ENCODE data around the gene LRP3. TPM values are rescaled to one million over a fixed set of nuclear protein-coding genes. Genes with fewer than 3 reads are reported as not detected.

Gene LRP3
- total RNA-seq, 1 donor from 2014 or later = 0.21 TPM

DNA sequence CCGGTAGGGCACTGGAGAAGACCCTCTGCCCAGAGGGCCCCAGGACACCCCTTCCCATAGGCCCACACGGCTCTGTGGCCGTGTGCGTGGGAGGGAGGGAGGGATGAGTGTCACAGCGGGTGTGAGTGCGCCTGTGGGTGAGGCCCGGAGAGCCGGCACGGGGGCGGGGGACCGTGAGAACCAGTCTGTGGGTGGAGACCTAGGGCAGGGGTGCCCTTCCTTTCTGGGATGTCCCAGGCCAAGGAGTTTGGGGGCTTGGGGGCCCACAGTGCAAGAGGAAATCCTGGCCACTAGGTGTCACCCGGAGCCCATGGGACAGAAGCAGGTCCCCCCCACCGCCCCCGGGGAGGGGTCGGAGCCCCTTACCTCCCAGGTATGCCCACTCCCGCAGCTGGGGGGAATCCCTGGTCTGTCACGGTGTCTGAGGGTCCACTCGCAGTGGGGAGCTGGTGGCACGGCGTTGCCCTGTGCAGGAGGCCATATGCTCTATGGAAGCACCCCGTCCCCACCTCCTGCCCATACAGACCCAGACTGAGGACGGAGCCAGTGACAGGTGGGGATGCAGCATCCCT lies 47.5 kb downstream of the LRP3 start:
- no peak for DNase-seq (ENCODE audit: low spot score)
- intact Hi-C loops (cut with micrococcal nuclease) = no loop called here
- no peaks in the 10 kb centered on the region for H3K27me3 Mint-ChIP-seq (ENCODE audit: low read depth)
- H3K4me3 Mint-ChIP-seq (ENCODE audit: low read depth) = no peak overlapping the region
- no peak overlapping the region for H3K27ac Mint-ChIP-seq
- H3K36me3 Mint-ChIP-seq (ENCODE audit: low read depth) = no peaks in the 10 kb centered on the region
- no peaks in the 10 kb centered on the region for H3K4me1 Mint-ChIP-seq (ENCODE audit: low read depth)
- H3K9me3 Mint-ChIP-seq = peaks cover 8% of the 10 kb centered on the region

DNA sequence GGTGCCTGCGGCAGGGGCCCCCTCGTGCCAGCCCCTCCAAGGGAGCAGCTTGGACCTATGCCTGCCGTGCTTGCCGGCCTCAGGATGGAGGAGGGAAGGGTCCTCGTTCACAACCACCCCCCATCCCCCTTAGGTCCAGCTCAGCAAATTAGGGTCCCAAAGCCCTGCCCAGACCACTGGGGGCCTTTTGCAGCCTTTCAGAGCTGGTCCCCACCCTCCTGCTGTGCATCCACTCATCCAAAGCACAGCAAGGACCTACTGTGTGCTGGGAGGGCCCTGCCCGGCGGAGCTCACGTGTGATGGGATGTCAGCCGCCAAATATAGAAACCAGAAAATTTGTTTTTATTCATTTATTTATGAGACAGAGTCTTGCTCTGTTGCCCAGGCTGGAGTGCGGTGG lies 48.0 kb downstream of the LRP3 start:
- Mint-ChIP-seq H3K27ac (no peak overlapping the region), H3K36me3 (ENCODE audit: low read depth) (no peaks in the 10 kb centered on the region), H3K9me3 (peaks cover 8% of the 10 kb centered on the region), H3K4me3 (ENCODE audit: low read depth) (no peak overlapping the region), H3K4me1 (ENCODE audit: low read depth) (no peaks in the 10 kb centered on the region), H3K27me3 (ENCODE audit: low read depth) (no peaks in the 10 kb centered on the region)
- DNase-seq (ENCODE audit: low spot score) = no peak
- intact Hi-C loops (cut with micrococcal nuclease) = no loop called here

DNA sequence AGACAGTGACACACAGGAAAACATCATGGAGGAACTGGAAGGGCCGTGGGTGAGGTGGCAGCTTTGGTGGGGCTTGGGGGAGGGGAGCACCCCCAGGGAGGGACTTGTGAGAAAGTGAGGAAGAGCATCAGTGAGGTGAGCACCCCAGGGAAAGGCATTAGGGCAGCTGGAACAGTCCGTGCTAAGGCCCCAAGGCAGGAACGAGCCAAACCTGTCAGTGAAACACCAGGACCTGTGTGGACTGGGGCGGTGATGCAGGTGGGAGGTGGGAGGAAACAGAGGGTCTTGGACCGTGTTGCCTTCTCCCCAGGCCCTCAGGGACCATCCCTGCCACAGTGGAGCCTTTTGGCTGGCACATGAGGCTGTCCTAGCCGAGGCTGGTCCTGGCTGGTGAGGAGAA lies 48.8 kb downstream of the LRP3 start:
- Mint-ChIP-seq H3K9me3 (peaks cover 8% of the 10 kb centered on the region), H3K4me3 (ENCODE audit: low read depth) (no peak overlapping the region), H3K27me3 (ENCODE audit: low read depth) (no peaks in the 10 kb centered on the region), H3K4me1 (ENCODE audit: low read depth) (no peaks in the 10 kb centered on the region), H3K27ac (no peak overlapping the region), H3K36me3 (ENCODE audit: low read depth) (no peaks in the 10 kb centered on the region)
- no peak for DNase-seq (ENCODE audit: low spot score)
- intact Hi-C loops (cut with micrococcal nuclease) = no loop called here

DNA sequence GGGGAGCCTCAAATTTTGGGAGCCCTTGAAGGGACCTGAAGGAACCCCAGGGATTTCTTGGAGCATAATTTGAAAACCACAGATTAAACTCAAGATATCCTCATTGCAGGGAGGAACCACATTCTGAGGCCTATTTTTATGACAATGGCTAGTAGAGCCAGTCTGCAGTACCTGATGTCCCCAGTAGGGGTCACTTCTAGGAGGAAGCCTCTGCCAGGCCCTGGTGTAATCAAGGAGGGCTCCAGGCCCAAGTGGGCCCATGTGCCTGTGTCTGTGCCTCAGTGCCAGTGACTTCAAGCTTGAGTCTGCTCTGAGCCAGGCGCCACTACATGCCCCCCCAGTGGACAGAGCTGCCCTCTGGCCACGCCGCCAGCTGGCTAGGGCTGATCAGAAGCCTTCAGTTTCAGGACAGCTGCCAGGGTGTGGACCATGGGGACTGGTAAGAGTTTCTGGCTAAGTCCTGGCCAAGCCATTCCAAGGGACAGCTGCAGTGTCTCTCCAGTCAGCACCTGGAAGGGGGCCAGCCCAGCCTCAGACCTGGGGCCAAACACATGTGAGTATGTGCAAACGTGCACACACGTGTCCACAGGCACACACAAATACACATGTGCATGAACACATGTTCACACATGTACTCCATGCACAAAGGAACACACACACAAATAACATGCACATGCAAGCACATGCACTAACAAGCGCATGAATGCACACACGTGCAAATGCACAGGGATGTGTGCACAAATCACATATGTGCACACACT lies 52.0 kb downstream of the LRP3 start:
- intact Hi-C loops (cut with micrococcal nuclease) = no loop called here
- Mint-ChIP-seq H3K36me3 (ENCODE audit: low read depth) (no peaks in the 10 kb centered on the region), H3K27ac (no peak overlapping the region), H3K4me1 (ENCODE audit: low read depth) (no peaks in the 10 kb centered on the region), H3K27me3 (ENCODE audit: low read depth) (no peaks in the 10 kb centered on the region), H3K9me3 (peaks cover 8% of the 10 kb centered on the region), H3K4me3 (ENCODE audit: low read depth) (no peak overlapping the region)
- DNase-seq (ENCODE audit: low spot score) = no peak

DNA sequence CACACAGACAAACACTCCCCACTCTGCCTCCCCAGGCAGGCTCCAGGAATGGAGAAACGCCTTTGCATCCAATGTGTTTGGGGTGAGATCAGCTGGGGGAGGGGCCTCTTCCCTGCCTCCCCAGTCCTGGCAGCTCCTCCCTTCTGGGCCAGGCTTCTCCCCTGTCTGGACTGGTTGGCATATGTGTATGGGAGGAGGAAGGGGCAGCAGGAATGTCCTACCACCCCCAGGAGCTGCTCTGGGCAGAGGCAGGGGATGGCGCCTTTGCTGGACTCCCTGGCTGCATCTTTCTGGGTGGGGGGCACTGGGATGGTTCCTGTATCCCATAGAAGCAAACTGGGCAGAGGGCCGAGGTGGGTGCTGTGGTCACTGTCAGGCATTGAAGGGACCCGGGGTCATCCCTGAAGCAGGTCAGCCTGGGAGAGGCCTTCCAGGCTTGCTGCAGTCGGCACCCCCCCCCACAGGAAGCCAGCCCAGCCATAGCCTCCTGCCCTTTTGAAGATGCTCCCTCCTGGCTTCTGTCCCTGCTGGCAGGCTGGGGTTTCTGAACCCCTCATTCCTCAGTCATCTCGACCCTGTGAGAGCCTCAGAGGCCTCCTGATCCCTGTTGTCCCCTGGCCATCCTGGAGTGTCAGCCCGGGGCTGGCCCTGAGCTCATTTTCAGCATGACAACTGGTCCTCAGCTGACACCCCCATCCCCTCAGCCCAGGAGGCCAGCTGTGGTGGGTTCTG lies 52.7 kb downstream of the LRP3 start:
- Mint-ChIP-seq H3K27ac (no peak overlapping the region), H3K27me3 (ENCODE audit: low read depth) (no peaks in the 10 kb centered on the region), H3K4me3 (ENCODE audit: low read depth) (no peak overlapping the region), H3K9me3 (peaks cover 8% of the 10 kb centered on the region), H3K36me3 (ENCODE audit: low read depth) (no peaks in the 10 kb centered on the region), H3K4me1 (ENCODE audit: low read depth) (no peaks in the 10 kb centered on the region)
- DNase-seq (ENCODE audit: low spot score) = no peak
- intact Hi-C loops (cut with micrococcal nuclease) = no loop called here

DNA sequence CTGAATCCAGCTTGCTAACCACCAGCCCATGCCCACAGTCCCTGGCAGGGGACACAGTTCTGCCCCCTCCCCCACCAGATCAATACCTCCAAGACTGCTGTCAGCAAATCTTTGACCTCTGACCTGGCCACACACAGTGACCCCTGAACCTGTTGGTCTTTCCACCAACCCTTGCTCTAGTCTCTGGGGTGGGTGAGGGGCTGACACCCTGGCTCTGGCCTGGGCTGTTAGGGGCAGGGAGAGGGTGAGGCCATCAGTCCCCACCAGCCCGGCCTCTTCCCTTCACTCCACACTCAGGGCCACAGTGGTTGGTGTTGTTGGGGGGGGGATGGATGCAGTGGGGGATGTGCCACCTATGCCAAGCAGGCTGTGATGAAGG lies 53.3 kb downstream of the LRP3 start:
- Mint-ChIP-seq H3K27me3 (ENCODE audit: low read depth) (no peaks in the 10 kb centered on the region), H3K36me3 (ENCODE audit: low read depth) (no peaks in the 10 kb centered on the region), H3K4me3 (ENCODE audit: low read depth) (no peak overlapping the region), H3K9me3 (peaks cover 8% of the 10 kb centered on the region), H3K27ac (no peak overlapping the region), H3K4me1 (ENCODE audit: low read depth) (no peaks in the 10 kb centered on the region)
- intact Hi-C loops (cut with micrococcal nuclease) = no loop called here
- no peak for DNase-seq (ENCODE audit: low spot score)

DNA sequence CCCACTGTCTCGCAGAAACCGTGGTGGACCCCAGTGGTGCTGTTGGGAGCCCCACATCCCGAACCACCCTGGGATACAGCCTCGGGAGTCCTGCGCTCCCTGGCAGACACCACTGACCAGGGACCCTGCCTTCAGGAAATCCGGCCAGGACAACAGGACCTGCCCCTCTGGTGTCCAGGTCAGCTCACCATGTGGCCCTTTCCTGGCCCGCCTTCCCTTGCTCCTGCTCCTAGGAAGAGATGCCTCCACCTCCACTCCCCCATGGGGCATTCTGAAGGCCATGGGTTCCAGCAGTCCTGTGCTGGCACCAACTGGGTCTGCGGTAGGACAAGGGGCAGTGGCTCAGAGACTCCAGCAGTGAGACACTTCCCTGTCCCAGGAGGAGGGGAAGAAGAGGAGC lies 54.0 kb downstream of the LRP3 start:
- DNase-seq (ENCODE audit: low spot score) = no peak
- no peaks in the 10 kb centered on the region for H3K4me1 Mint-ChIP-seq (ENCODE audit: low read depth)
- H3K9me3 Mint-ChIP-seq = peaks cover 8% of the 10 kb centered on the region
- no peaks in the 10 kb centered on the region for H3K27me3 Mint-ChIP-seq (ENCODE audit: low read depth)
- no peak overlapping the region for H3K4me3 Mint-ChIP-seq (ENCODE audit: low read depth)
- no peak overlapping the region for H3K27ac Mint-ChIP-seq
- no peaks in the 10 kb centered on the region for H3K36me3 Mint-ChIP-seq (ENCODE audit: low read depth)
- intact Hi-C loops (cut with micrococcal nuclease) = no loop called here

DNA sequence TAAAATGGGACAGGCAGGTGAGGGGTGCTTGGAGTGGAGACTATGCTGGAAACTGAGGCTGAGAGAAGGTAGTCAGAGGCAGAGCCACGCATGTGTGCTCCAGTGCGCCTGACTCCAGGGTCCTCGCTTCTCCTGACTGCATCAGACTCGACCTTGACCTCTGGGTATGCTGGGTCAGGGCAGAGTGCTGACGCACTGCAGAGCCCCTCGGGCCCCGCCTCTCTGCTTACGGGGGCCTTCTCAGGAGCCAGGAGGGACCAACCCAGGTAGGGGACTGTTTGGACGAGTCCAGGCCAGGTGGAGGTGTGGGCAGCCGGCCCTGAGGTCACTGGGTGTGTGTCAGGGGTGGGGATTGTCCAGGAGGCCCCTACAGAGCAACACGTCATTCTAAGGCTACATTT lies 54.4 kb downstream of the LRP3 start:
- intact Hi-C loops (cut with micrococcal nuclease) = no loop called here
- Mint-ChIP-seq H3K36me3 (ENCODE audit: low read depth) (no peaks in the 10 kb centered on the region), H3K27me3 (ENCODE audit: low read depth) (no peaks in the 10 kb centered on the region), H3K4me3 (ENCODE audit: low read depth) (no peak overlapping the region), H3K4me1 (ENCODE audit: low read depth) (no peaks in the 10 kb centered on the region), H3K27ac (no peak overlapping the region), H3K9me3 (peaks cover 8% of the 10 kb centered on the region)
- no peak for DNase-seq (ENCODE audit: low spot score)

DNA sequence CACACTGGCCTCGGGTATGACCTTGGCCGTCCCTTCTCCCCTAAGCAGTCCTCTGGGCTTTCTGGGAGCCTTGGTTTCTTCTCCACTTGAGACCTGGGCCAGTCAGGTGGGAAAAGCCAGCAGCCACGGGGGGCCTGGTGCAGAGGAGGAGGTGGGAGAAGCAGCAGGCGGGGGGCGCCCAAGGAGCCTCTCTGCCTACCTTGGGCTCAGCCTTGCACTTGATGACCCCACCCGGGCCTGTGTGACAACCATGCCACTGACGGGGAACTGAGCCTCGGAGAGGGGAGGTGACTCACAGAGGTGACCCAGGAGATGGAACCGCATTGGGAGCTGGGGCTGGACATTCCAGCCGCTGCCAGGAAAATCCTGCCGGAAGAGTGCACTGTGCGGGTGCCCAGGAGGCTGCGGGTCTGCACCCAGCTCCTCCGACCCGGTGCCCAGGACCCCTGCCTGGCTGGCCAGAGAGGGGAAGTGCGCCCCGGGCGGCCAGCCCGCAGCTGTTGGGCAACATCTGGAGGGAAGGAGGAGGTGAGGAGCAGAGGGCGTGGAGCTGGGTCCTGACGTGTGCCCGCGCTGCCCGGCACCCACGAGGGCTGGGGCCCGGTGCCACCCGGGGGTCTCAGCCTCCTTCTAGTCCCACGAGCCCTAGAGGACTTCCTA lies 55.0 kb downstream of the LRP3 start:
- DNase-seq (ENCODE audit: low spot score) = no peak
- no peak overlapping the region for H3K4me3 Mint-ChIP-seq (ENCODE audit: low read depth)

DNA sequence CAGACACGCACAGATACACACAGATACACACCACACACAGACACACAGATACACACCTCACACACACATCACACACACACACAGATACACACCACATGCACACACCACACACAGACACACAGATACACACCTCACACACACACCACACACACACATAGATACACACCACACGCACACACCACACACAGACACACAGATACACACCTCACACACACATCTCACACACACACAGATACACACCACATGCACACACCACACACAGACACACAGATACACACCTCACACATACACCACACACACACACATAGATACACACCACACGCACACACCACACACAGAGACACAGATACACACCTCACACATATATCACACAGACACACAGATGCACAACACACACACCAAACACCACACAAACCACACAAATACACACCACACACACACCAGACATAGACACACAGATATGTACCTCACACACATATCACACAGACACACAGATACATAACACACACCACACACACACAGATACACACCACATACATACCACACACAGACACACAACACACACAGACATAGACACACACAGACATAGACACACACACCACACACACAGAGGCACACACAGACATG lies 55.7 kb downstream of the LRP3 start:
- no peak for DNase-seq (ENCODE audit: low spot score)
- no peak overlapping the region for H3K4me3 Mint-ChIP-seq (ENCODE audit: low read depth)
- H3K36me3 Mint-ChIP-seq (ENCODE audit: low read depth) = no peaks in the 10 kb centered on the region
- no peaks in the 10 kb centered on the region for H3K27me3 Mint-ChIP-seq (ENCODE audit: low read depth)
- H3K9me3 Mint-ChIP-seq = peaks cover 7% of the 10 kb centered on the region
- H3K27ac Mint-ChIP-seq = no peak overlapping the region
- H3K4me1 Mint-ChIP-seq (ENCODE audit: low read depth) = no peaks in the 10 kb centered on the region
- intact Hi-C loops (cut with micrococcal nuclease) = no loop called here

More for the DNA sequence above, 55.0 kb downstream of the LRP3 start:
- peaks cover 8% of the 10 kb centered on the region for H3K9me3 Mint-ChIP-seq
- intact Hi-C loops (cut with micrococcal nuclease) = no loop called here
- no peak overlapping the region for H3K27ac Mint-ChIP-seq
- no peaks in the 10 kb centered on the region for H3K4me1 Mint-ChIP-seq (ENCODE audit: low read depth)
- no peaks in the 10 kb centered on the region for H3K27me3 Mint-ChIP-seq (ENCODE audit: low read depth)
- no peaks in the 10 kb centered on the region for H3K36me3 Mint-ChIP-seq (ENCODE audit: low read depth)

DNA sequence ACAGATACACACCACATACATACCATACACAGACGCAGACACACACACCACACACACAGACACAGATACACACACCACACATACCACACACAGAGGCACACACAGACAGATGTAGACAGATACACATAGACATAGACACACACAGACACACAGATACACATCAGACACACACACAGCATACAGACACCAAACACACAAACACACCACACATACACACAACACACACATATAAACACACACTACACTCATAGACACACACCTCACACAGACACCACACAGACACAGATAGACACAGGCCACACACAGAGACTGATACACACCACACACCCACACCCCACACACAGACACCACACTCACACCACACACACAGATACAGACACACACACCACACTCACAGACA lies 56.4 kb downstream of the LRP3 start:
- Mint-ChIP-seq H3K4me1 (ENCODE audit: low read depth) (no peaks in the 10 kb centered on the region), H3K36me3 (ENCODE audit: low read depth) (no peaks in the 10 kb centered on the region), H3K9me3 (peaks cover 4% of the 10 kb centered on the region), H3K27ac (no peak overlapping the region), H3K27me3 (ENCODE audit: low read depth) (no peaks in the 10 kb centered on the region), H3K4me3 (ENCODE audit: low read depth) (no peak overlapping the region)
- intact Hi-C loops (cut with micrococcal nuclease) = no loop called here
- DNase-seq (ENCODE audit: low spot score) = no peak

DNA sequence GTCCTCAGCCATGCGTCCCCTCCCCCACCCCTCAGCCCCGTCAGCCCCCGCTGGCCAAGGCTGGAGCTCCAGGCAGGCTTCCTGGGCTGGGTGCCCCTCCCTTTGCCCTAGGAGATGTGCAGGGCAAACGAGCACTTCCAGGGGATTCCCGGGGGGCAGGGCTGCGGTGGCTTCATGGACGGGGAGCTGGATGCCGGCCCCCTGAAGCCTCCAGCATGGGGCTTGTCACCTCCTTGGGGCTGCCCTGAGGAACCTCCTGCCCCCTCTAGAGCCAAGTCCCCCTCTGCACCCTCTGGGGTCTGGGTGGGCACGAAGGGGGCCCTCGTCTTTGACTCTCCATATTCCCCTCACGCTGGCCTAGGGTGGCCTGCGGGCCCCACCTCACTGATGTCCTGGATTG lies 56.9 kb downstream of the LRP3 start:
- Mint-ChIP-seq H3K36me3 (ENCODE audit: low read depth) (no peaks in the 10 kb centered on the region), H3K4me1 (ENCODE audit: low read depth) (no peaks in the 10 kb centered on the region), H3K27ac (no peak overlapping the region), H3K4me3 (ENCODE audit: low read depth) (no peak overlapping the region), H3K27me3 (ENCODE audit: low read depth) (no peaks in the 10 kb centered on the region), H3K9me3 (no peaks in the 10 kb centered on the region)
- intact Hi-C loops (cut with micrococcal nuclease) = no loop called here
- no peak for DNase-seq (ENCODE audit: low spot score)
